T-cell (primary cell): ENCODE measurements around the gene KIAA1549. TPM values are rescaled to one million over a fixed set of nuclear protein-coding genes. Genes with fewer than 3 reads are reported as not detected.
"Not testable (repeated sequence)": the region's sequence is repeated elsewhere in the genome, so short reads cannot be mapped to it uniquely, and the experiment has no call there.

Source experiments
- ATAC-seq, 4 experiments: fragments of 200-7000 bp in 3 of 4; fragments of 150-1000 bp in 1 of 4; cut with Tn5 transposase; replicated peaks in 1 of 4; 1 replicate in 3 of 4; 2 replicates in 1 of 4; pipeline ENCODE4 v1.10.0; 2021; ENCODE audit warnings: moderate library complexity in 3 of 4, mild to moderate bottlenecking in 2 of 4, moderate number of reproducible peaks in 1 of 4
- CTCF ChIA-PET, 2 donors: fragments of 300-600 bp; sonication (Branson Sonifier 250); formaldehyde crosslinking; loops; one replicate each; lab custom pipeline; 2022; ENCODE audit warnings: antibody characterized with exemption in 2 of 2; lab: Charles Lee
- POLR2A ChIA-PET, 2 donors: fragments of 300-600 bp; sonication (Branson Sonifier 250); formaldehyde crosslinking; loops; one replicate each; lab custom pipeline; 2022; ENCODE audit warnings: antibody characterized with exemption in 2 of 2; lab: Charles Lee
- DNase-seq, 35 experiments: peaks; one replicate each; pipeline versions ENCODE4 v3.0.0 to v3.0.0-alpha.2; 2013 to 2023
- H3K27ac ChIP-seq: one replicate; pipeline ENCODE4 v1.5.1; 2013; ENCODE audit warnings: low read length
- H3K27me3 ChIP-seq, 2 experiments: replicated peaks in 1 of 2; 1 replicate in 1 of 2; 2 replicates in 1 of 2; pipeline versions ENCODE4 v1.6.1 to v1.7.0; 2013; ENCODE audit warnings: low read length in 1 of 2, mixed read lengths in 1 of 2; ENCODE audit not compliant: control insufficient read depth in 2 of 2, insufficient read depth in 2 of 2; ENCODE audit errors: extremely low read depth in 1 of 2
- H3K36me3 ChIP-seq, 2 donors: 1 replicate in 1 of 2; 2 replicates in 1 of 2; pipeline versions ENCODE4 v1.6.1 to v1.7.0; 2013; ENCODE audit warnings: low read length in 1 of 2; ENCODE audit not compliant: control insufficient read depth in 2 of 2, insufficient read depth in 1 of 2; ENCODE audit errors: extremely low read depth in 1 of 2
- H3K4me1 ChIP-seq, 2 experiments: 1 replicate in 1 of 2; 2 replicates in 1 of 2; pipeline versions ENCODE4 v1.6.1 to v1.7.0; 2013; ENCODE audit warnings: low read length in 2 of 2, mixed read lengths in 1 of 2; ENCODE audit not compliant: insufficient read depth in 2 of 2, control insufficient read depth in 1 of 2; ENCODE audit errors: extremely low read depth in 1 of 2
- H3K4me3 ChIP-seq, 2 donors: 1 replicate in 1 of 2; 2 replicates in 1 of 2; pipeline versions ENCODE4 v1.5.1 to v1.7.0; 2013; ENCODE audit warnings: mild to moderate bottlenecking in 2 of 2, low read length in 1 of 2, moderate library complexity in 1 of 2; ENCODE audit not compliant: control insufficient read depth in 1 of 2; ENCODE audit errors: extremely low read depth in 1 of 2
- H3K9me3 ChIP-seq: 2 replicates; pipeline ENCODE4 v1.7.0; 2013
- H3K27ac Mint-ChIP-seq, 2 donors: one replicate each; pipeline ENCODE4 v1.8.0; 2020 to 2021; ENCODE audit warnings: mild to moderate bottlenecking in 2 of 2, mixed read lengths in 2 of 2
- H3K27me3 Mint-ChIP-seq, 2 donors: one replicate each; pipeline ENCODE4 v1.8.0; 2021 to 2022; ENCODE audit warnings: mixed read lengths in 2 of 2
- H3K36me3 Mint-ChIP-seq: one replicate; pipeline ENCODE4 v1.8.0; 2021; ENCODE audit warnings: mixed read lengths
- H3K4me1 Mint-ChIP-seq, 3 donors: one replicate each; pipeline ENCODE4 v1.8.0; 2020 to 2022; ENCODE audit warnings: mixed read lengths in 3 of 3, mild to moderate bottlenecking in 1 of 3
- H3K4me3 Mint-ChIP-seq, 3 donors: one replicate each; pipeline ENCODE4 v1.8.0; 2020 to 2022; ENCODE audit warnings: mild to moderate bottlenecking in 3 of 3, mixed read lengths in 3 of 3, moderate library complexity in 3 of 3
- H3K9me3 Mint-ChIP-seq, 3 donors: one replicate each; pipeline ENCODE4 v1.8.0; 2020 to 2022; ENCODE audit warnings: mixed read lengths in 3 of 3
- WGBS: methylation state at CpG from one replicate; pipeline ENCODE4 v1.1.5; 2013; ENCODE audit warnings: missing lambda C conversion rate; ENCODE audit not compliant: insufficient coverage; 5-methylcytosine and 5-hydroxymethylcytosine counted together
- total RNA-seq, 35 experiments: library from RNA in 6 of 35; stranded (reverse) in 6 of 35; fragments of 120-200 nt in 1 of 35; gene quantifications; one replicate each; pipeline versions ENCODE4 v1.2.1 to v1.2.4 and lab custom pipeline; 2013 to 2026

KIAA1549 gene
- total RNA-seq, 5 donors from 2014 or later (not counting 1 experiment from before 2014, with no cell fraction given): 0.05 to 0.29 (median 0.15) TPM

DNA sequence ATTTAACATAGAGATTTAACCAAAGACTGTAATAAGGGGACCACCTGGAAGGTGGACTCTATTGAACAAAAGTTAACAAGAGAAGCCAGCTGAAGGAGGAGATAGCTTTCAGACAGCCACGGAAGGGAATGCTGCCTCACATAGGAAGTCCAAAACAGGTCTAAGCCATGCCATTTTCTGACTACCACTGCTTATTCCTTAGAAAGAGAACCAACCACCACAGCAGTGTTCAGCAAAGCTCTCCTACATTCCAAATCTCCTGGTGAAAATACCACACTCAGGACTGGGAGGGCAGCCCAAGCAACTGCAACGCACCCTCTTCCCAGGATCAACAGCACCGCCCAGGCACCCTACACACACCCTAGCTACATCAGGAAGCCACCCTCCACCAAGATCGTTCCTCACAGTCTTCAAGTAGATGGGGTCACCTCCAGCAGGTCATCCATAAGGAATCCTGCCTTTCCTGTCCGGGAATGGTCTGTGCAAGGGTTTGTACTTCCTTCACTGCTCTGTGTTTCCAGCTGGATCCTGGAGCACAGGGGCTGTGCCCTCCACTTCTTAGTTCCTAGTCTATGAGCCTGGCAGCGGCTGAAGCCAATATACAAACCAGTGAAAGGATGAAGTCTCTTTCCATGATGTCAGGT is 2.5 kb downstream of the KIAA1549 start:
- CTCF ChIA-PET: interaction anchor here (0.6 to 1.3 kb wide), 2 partner anchors 56 to 92 kb away, joined by 4 to 6 read pairs; no protein-coding TSS in a partner anchor
- Histone ChIP-seq H3K4me1 (peaks cover 0 to 13% of the 10 kb centered on the region in 2 experiments), H3K27me3 (peaks cover 0 to 42% of the 10 kb centered on the region in 2 experiments), H3K9me3 (no peaks in the 10 kb centered on the region), H3K36me3 (no peaks in the 10 kb centered on the region), H3K27ac (no peak overlapping the region), H3K4me3 (no peak overlapping the region)
- H3K4me1 Mint-ChIP-seq: peaks cover 9 to 14% (median 13%) of the 10 kb centered on the region in 3 donors
- no peaks in the 10 kb centered on the region for H3K9me3 Mint-ChIP-seq
- H3K36me3 Mint-ChIP-seq: no peaks in the 10 kb centered on the region
- WGBS: 82% methylated on average over 6 of the region's 6 CpGs
- H3K27me3 Mint-ChIP-seq: peaks cover 38 to 42% of the 10 kb centered on the region in 2 donors
- ATAC-seq (no peak), DNase-seq (no peak)
- H3K4me3 Mint-ChIP-seq: no peak overlapping the region
- no peak overlapping the region for H3K27ac Mint-ChIP-seq
- POLR2A ChIA-PET: interaction anchor here in 1 of 2 donors (0.7 kb wide), 1 partner anchor 1077 kb away, joined by 6 read pairs; no protein-coding TSS in a partner anchor

DNA sequence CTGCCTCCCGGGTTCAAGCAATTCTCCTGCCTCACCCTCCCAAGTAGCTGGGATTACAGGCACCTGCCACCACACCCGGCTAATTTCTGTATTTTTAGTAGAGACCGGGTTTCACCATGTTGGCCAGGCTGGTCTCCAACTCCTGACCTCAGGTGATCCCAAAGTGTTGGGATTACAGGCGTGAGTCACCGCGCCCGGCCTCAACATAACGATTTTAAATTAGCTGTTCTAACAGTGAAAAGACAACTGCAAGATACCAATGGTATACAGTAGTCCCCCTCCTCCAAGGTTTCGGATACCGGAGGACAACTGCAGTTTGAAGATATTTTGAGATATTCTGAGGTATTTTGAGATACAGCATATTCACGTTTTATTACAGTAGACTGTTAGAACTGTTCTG is 5.0 kb downstream of the KIAA1549 start:
- H3K9me3 Mint-ChIP-seq, H3K4me3 ChIP-seq, H3K36me3 ChIP-seq, ATAC-seq, H3K27ac ChIP-seq, DNase-seq, H3K27ac Mint-ChIP-seq, H3K9me3 ChIP-seq, H3K4me3 Mint-ChIP-seq, H3K36me3 Mint-ChIP-seq, CTCF ChIA-PET, H3K4me1 ChIP-seq: not testable (repeated sequence)
- peaks cover 0 to 42% of the 10 kb centered on the region in 2 experiments for H3K27me3 ChIP-seq
- Mint-ChIP-seq H3K4me1 (peaks cover 8 to 10% (median 9%) of the 10 kb centered on the region in 3 donors), H3K27me3 (peaks cover 43 to 45% of the 10 kb centered on the region in 2 donors)
- 91% methylated on average over 6 of the region's 11 CpGs for WGBS
- POLR2A ChIA-PET: interaction anchor here in 1 of 2 donors (0.8 kb wide), 1 partner anchor 166 kb away, joined by 3 read pairs; no protein-coding TSS in a partner anchor

- Mint-ChIP-seq H3K4me1 (peaks cover 5 to 7% (median 6%) of the 10 kb centered on the region in 3 donors), H3K36me3 (no peaks in the 10 kb centered on the region), H3K27me3 (peaks cover 40 to 42% of the 10 kb centered on the region in 2 donors), H3K4me3 (no peak overlapping the region), H3K9me3 (no peaks in the 10 kb centered on the region), H3K27ac (no peak overlapping the region)
- 57% methylated on average over 3 of the region's 5 CpGs for WGBS
- no peaks in the 10 kb centered on the region for H3K9me3 ChIP-seq
- no peak overlapping the region for H3K4me3 ChIP-seq
- ATAC-seq (no peak), DNase-seq (no peak)
- no peak overlapping the region for H3K27ac ChIP-seq
- peaks cover 0 to 39% of the 10 kb centered on the region in 2 experiments for H3K27me3 ChIP-seq
- CTCF ChIA-PET: interaction anchor here in 1 of 2 donors (1.6 kb wide), 1 partner anchor 89 kb away, joined by 4 read pairs; no protein-coding TSS in a partner anchor
- H3K4me1 ChIP-seq: peaks cover 0 to 3% of the 10 kb centered on the region in 2 experiments
- POLR2A ChIA-PET: no interaction called here
- no peaks in the 10 kb centered on the region for H3K36me3 ChIP-seq
Observed at GRCh38 chr7:138975343-138976104, 5.7 kb downstream of the KIAA1549 start.

DNA sequence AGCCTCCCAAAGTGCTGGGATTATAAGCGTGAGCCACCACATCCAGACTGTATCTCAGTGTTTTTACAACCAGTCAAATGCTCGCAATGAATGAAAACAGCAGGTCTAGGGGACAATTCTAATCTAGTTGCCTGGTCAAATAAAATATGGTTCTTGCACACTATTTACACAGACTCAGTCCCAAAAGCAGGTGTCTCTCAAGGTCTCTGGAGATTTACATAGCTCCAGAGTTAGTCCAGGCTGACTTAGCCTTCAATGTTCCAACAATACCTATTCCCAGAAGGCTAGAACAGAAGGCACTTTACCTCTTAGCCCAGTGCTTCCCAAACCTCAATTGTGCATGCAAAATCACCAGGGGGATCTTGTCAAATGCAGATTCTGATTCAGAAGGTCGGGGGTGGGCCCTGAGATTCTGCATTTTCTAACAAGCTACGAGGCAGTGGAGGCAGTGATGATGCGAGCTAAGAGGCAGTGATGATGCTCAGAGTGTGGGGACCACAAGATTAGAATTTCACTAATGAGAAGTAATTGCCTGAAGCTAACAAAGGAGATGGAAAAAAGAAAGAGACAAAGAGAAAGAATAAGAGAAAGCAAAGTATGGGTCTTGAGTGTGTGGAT is 6.4 kb downstream of the KIAA1549 start:
- peaks cover 34% of the 10 kb centered on the region in 2 donors for H3K27me3 Mint-ChIP-seq
- Histone ChIP-seq H3K4me3 (no peak overlapping the region), H3K27me3 (peaks cover 0 to 32% of the 10 kb centered on the region in 2 experiments), H3K27ac (no peak overlapping the region), H3K4me1 (no peaks in the 10 kb centered on the region), H3K9me3 (no peaks in the 10 kb centered on the region), H3K36me3 (no peaks in the 10 kb centered on the region)
- no peaks in the 10 kb centered on the region for H3K36me3 Mint-ChIP-seq
- ATAC-seq: no peak
- no peak overlapping the region for H3K4me3 Mint-ChIP-seq
- H3K27ac Mint-ChIP-seq: no peak overlapping the region
- ChIA-PET CTCF (interaction anchor here in 1 of 2 donors (1.6 kb wide), 1 partner anchor 88 kb away, joined by 4 read pairs; no protein-coding TSS in a partner anchor), POLR2A (no interaction called here)
- no peaks in the 10 kb centered on the region for H3K9me3 Mint-ChIP-seq
- H3K4me1 Mint-ChIP-seq: peaks cover 0 to 2% (median 0%) of the 10 kb centered on the region in 3 donors
- WGBS: 67% methylated on average over 4 of the region's 5 CpGs
- no peak for DNase-seq

DNA sequence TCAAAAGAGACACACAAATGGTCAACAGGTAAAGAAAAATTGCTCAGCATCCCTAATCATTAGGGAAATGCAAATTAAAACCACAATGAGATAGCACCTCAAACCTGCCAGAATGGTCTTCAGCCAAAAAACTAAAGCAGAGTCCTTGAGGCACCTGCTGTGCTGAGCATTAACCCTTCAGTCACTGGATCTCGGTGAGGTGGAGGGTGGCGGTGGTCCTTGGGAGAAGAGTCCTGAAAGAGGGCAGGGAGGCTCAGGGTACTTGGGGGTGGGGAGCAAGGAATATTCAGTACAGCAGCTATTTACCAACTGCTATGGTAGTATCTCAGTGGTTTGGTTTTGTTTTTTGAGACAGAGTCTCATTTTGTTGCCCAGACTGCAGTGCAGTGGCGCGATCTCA is 7.1 kb downstream of the KIAA1549 start:
- DNase-seq (no peak), ATAC-seq (no peak)
- no peaks in the 10 kb centered on the region for H3K9me3 ChIP-seq
- no peaks in the 10 kb centered on the region for H3K4me1 ChIP-seq
- peaks cover 0 to 28% of the 10 kb centered on the region in 2 experiments for H3K27me3 ChIP-seq
- H3K27me3 Mint-ChIP-seq: peaks cover 28% of the 10 kb centered on the region in 2 donors
- H3K36me3 Mint-ChIP-seq: no peaks in the 10 kb centered on the region
- H3K27ac ChIP-seq: no peak overlapping the region
- no peaks in the 10 kb centered on the region for H3K9me3 Mint-ChIP-seq
- H3K27ac Mint-ChIP-seq: no peak overlapping the region
- no peak overlapping the region for H3K4me3 Mint-ChIP-seq
- H3K4me1 Mint-ChIP-seq: no peaks in the 10 kb centered on the region
- CTCF ChIA-PET: interaction anchor here (0.6 to 1.6 kb wide), 3 partner anchors 32 to 88 kb away, joined by 4 read pairs; no protein-coding TSS in a partner anchor
- WGBS: 100% methylated on average over 2 of the region's 4 CpGs
- no peak overlapping the region for H3K4me3 ChIP-seq
- no peaks in the 10 kb centered on the region for H3K36me3 ChIP-seq
- POLR2A ChIA-PET: no interaction called here

DNA sequence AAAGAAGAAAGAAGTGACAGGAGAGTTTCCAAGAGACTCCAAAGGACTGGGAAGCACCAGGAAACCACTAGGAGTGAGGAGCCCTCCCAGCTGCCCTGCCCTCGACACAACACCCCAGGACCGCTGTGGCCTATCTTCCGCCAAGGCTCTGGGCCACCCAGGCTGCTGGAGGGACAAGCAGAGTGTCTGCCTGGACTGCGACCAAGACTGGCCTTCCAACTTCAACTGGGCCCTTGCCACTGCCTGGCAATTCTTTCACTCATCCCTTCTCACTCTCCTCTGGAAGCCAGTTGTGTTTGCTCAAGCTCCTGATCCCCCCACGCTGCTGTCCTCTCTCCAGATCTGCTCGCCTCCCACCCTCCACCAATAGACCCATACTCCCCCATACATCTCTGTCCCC is 10.2 kb downstream of the KIAA1549 start:
- H3K4me3 ChIP-seq: no peak overlapping the region
- no peaks in the 10 kb centered on the region for H3K36me3 ChIP-seq
- Mint-ChIP-seq H3K4me3 (no peak overlapping the region), H3K9me3 (no peaks in the 10 kb centered on the region), H3K4me1 (no peaks in the 10 kb centered on the region), H3K36me3 (no peaks in the 10 kb centered on the region), H3K27ac (no peak overlapping the region), H3K27me3 (peaks cover 12 to 15% of the 10 kb centered on the region in 2 donors)
- DNase-seq (no peak), ATAC-seq (no peak)
- H3K9me3 ChIP-seq: no peaks in the 10 kb centered on the region
- 96% methylated on average over 5 of the region's 6 CpGs for whole genome bisulfite sequencing
- CTCF ChIA-PET: no interaction called here
- POLR2A ChIA-PET: interaction anchor here in 1 of 2 donors (0.5 kb wide), 1 partner anchor 89 kb away, joined by 10 read pairs; no protein-coding TSS in a partner anchor
- H3K27me3 ChIP-seq: peaks cover 0 to 18% of the 10 kb centered on the region in 2 experiments
- no peaks in the 10 kb centered on the region for H3K4me1 ChIP-seq
- no peak overlapping the region for H3K27ac ChIP-seq
